ENCODE measurements around the gene ADAMTS10.

DNA sequence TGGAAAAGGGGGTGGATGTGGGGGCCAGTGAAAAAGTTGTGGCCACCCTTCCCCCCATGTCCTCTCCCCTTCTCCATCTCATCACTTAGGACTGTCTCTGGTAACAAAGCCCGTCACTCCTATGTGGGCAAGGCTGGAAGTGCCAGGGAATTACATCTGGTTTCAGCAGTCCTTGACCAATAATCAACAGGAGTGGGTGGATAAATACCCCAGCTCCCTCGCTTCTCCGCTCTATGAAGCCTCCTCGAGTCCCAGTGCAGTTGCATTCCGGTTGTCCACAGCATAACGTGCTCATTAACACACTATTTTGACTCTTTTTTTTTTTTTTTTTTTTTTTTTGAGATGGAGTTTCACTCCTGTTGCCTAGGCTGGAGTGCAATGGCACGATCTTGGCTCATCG is 64.8 kb downstream of the ADAMTS10 start:
- TF ChIP-seq POLR2A (IDR thresholded peaks at IDR 0.05): no peak
- TF ChIP-seq, protein P1, sequence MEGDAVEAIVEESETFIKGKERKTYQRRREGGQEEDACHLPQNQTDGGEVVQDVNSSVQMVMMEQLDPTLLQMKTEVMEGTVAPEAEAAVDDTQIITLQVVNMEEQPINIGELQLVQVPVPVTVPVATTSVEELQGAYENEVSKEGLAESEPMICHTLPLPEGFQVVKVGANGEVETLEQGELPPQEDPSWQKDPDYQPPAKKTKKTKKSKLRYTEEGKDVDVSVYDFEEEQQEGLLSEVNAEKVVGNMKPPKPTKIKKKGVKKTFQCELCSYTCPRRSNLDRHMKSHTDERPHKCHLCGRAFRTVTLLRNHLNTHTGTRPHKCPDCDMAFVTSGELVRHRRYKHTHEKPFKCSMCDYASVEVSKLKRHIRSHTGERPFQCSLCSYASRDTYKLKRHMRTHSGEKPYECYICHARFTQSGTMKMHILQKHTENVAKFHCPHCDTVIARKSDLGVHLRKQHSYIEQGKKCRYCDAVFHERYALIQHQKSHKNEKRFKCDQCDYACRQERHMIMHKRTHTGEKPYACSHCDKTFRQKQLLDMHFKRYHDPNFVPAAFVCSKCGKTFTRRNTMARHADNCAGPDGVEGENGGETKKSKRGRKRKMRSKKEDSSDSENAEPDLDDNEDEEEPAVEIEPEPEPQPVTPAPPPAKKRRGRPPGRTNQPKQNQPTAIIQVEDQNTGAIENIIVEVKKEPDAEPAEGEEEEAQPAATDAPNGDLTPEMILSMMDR (IDR thresholded peaks at IDR 0.05 in 8 of 11, conservative IDR thresholded peaks at IDR 0.05 in 3 of 11): no peak

Data from spleen (tissue), 7 donors.